GM12801 (cell line): Measurements from ENCODE around the gene HDAC4.

ENCODE experiments used
- TF ChIP-seq, protein P1 (sequence below): IDR thresholded peaks from one replicate; pipeline ENCODE4 v1.5.1; 2011; ENCODE audit warnings: control low read depth; ENCODE audit not compliant: insufficient read length; ENCODE audit errors: extremely low read depth

HDAC4 gene

DNA sequence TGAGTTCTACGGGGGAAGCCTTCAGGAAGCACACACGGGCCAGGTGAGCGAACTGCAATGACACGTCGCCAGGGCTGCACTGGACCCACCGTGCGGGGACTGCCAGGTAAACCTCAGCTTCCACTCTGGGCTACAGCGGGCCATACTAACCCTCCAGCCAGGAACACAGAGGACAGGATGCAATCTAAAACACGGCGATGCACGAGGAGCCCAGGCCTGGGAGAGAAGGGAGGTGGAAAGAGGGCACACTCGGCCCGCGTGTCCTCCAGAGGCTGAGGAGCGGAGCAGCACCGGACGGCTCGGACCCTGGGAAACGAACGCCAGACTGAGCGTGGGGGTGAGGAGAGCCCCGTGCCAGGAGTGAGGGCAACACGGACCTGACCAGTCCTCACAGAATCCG is 69.3 kb downstream of the HDAC4 start:
- TF ChIP-seq, protein P1, sequence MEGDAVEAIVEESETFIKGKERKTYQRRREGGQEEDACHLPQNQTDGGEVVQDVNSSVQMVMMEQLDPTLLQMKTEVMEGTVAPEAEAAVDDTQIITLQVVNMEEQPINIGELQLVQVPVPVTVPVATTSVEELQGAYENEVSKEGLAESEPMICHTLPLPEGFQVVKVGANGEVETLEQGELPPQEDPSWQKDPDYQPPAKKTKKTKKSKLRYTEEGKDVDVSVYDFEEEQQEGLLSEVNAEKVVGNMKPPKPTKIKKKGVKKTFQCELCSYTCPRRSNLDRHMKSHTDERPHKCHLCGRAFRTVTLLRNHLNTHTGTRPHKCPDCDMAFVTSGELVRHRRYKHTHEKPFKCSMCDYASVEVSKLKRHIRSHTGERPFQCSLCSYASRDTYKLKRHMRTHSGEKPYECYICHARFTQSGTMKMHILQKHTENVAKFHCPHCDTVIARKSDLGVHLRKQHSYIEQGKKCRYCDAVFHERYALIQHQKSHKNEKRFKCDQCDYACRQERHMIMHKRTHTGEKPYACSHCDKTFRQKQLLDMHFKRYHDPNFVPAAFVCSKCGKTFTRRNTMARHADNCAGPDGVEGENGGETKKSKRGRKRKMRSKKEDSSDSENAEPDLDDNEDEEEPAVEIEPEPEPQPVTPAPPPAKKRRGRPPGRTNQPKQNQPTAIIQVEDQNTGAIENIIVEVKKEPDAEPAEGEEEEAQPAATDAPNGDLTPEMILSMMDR: no peak

GRCh38 chr2:239330836-239331235 is 70.0 kb downstream of the HDAC4 start:
- TF ChIP-seq, protein P1: no peak

DNA sequence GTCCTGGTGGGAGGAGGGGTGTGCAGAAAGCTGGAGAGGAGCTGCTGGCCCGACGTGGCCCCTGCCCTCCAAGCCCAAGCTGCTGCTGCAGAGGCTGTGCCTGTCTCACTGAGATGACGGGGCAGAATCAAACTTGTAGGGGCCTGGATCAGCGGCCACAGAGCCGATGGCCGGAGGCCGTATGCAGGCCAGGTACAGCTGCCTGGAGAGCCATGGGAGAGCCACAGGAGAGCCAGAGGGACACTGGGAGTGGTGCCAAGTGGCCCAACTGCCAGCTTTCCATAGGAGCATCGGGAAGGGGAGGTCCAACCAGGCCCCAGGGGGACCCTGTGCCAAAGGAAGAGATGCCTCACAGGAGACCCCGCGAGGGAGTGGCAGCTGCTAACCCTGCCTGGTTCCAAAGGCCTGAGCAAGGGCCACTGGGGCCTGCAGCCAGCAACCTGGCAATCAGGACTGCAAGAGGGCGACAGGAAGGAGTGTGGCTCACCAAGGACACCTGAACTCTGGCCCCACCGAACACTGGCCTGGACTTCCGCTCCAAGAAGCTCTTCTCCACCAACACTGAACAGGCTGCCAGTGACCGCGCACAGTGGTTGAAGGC is 70.7 kb downstream of the HDAC4 start:
- TF ChIP-seq, protein P1: no peak

DNA sequence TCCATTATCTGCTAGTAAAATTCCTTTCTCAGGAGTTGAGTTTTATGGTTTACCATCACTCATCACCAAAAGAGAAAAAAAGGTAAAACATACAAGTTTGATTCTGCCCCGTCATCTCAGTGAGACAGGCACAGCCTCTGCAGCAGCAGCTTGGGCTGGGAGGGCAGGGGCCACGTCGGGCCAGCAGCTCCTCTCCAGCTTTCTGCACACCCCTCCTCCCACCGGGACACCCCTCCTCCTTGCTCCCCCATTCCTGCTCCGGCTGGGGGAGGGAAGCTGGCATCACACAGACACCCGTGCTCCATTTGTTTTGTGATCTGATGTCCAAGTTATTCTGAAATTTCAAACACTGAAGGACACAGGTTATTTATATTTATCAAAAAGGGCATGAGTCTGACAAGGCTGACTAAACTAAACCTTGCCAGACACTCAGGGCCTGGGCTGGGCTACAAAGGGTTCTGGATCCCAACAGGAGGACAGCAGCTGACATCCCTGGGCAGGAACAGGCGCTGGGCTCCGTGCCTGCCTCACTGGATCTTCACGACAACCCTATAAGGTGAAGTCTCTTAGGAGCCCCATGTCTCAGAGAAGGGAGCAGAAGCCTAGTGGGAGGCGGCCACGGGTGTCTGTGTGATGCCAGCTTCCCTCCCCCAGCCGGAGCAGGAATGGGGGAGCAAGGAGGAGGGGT is 71.4 kb downstream of the HDAC4 start:
- TF ChIP-seq, protein P1: no peak

DNA sequence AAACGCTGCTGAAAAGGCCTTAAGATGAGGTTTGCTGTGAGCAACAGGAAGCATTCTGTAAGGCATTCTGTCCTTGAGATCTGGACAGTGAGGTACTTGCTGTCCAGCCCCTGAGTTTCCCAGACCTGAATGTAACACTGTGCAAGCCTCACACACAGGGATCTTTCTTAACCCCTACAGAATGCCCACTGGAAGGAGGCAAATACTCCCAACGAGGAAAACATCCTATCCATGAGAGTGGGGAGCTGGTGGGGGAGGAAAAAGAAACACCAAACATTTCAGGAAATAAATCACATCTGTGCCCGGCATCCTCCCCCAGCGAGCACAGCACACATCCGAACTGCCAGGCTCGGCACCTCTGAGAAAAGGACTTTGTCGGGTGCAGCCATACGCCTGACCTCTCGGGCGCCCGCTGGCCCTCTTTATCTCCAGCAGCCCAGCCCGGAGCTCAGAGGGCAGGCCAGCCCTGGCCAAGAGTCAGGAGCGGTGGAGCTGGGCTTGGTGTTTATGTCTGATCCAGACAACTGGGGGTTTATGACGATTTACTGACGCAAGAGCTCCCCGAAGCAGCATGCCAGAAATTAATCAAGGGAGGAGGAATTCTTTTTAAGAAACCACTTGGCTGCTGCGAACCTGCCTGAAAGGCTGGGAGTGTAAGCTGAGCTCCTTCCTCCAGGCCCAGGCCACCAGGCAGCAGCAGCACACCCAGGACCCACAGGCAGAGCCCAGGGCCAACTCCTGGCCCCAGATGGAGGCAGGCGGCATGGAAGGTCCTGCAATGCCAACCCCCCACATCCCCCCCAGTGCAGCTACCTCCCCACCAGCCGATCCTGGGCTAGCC is 72.2 kb downstream of the HDAC4 start:
- TF ChIP-seq, protein P1: no peak

DNA sequence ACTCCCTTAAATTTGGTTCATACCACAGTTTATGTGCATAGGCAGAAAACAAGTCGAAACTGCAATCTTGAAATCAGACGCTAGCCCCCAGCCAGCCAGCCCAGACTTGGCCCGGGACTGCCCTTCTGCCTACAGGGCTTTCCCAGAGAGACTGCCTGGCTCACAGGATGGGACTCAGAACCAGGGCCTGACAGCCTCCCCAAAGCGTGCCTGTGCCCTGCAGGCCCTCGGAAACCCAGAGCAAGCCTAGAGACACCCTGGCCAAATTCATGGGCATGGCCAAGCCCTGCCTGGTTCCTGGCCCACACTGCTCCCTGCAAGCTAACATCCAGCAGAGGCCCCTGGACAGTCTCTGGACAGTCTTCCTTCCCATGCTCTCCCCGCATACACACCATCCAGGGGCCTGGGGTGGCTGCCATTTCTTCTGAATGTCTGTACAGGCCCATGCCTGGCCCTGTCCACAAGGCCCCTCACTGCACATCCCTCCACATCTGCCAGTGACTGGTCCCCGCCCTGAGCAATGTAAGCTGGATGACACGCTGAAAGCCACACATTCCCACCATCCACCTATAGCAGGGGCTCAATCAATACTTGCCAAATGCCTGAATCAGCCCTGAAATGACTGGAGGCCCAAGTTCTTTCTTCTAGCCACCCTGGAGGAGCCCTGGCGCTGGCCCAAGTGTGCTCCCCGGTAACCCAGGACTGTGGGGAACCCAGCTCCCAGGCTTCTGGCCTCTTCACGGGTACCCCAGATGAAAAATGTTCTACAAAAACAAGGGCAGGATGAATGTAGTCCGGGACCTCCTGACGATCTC is 73.1 kb downstream of the HDAC4 start:
- TF ChIP-seq, protein P1: no peak
